Lung (tissue), 12 donors: ENCODE results near the gene MTUS2. TPM values are rescaled to one million over a fixed set of nuclear protein-coding genes. Genes with fewer than 3 reads are reported as not detected.

Experiments used
- ATAC-seq: fragments of 200-7000 bp; cut with Tn5 transposase; one replicate; pipeline ENCODE4 v1.9.1; 2020; ENCODE audit warnings: moderate number of reproducible peaks; ENCODE audit not compliant: insufficient read depth, low FRiP score
- DNase-seq, 3 donors: peaks; one replicate each; pipeline ENCODE4 v3.0.0-alpha.2; 2013 to 2017
- H3K27ac ChIP-seq, 2 donors: one replicate each; pipeline ENCODE4 v1.5.1; 2013; ENCODE audit warnings: mild to moderate bottlenecking in 2 of 2, moderate library complexity in 2 of 2, control low read depth in 1 of 2, inconsistent platforms in 1 of 2, low read depth in 1 of 2, low read length in 1 of 2
- H3K27me3 ChIP-seq, 3 donors: one replicate each; pipeline ENCODE4 v1.5.1; 2013; ENCODE audit warnings: low read length in 2 of 3; ENCODE audit not compliant: control insufficient read depth in 3 of 3, insufficient read depth in 3 of 3
- H3K36me3 ChIP-seq, 4 donors: one replicate each; pipeline ENCODE4 v1.5.1; 2013; ENCODE audit warnings: low read length in 4 of 4, mild to moderate bottlenecking in 1 of 4, moderate library complexity in 1 of 4; ENCODE audit not compliant: control insufficient read depth in 4 of 4, insufficient read depth in 4 of 4
- H3K4me1 ChIP-seq, 5 donors: one replicate each; pipeline ENCODE4 v1.5.1; 2013; ENCODE audit warnings: low read length in 5 of 5, mild to moderate bottlenecking in 2 of 5, moderate library complexity in 1 of 5; ENCODE audit not compliant: control insufficient read depth in 5 of 5, insufficient read depth in 5 of 5
- H3K4me3 ChIP-seq: one replicate; pipeline ENCODE4 v1.5.1; 2013; ENCODE audit warnings: mild to moderate bottlenecking, control low read depth, moderate library complexity
- H3K9ac ChIP-seq, 2 donors: one replicate each; pipeline ENCODE4 v1.5.1; 2013; ENCODE audit warnings: low read length in 2 of 2, control low read depth in 1 of 2; ENCODE audit not compliant: insufficient read depth in 1 of 2
- H3K9me3 ChIP-seq, 4 donors: one replicate each; pipeline ENCODE4 v1.5.1; 2013; ENCODE audit warnings: low read length in 3 of 4, mild to moderate bottlenecking in 1 of 4, moderate library complexity in 1 of 4; ENCODE audit not compliant: control insufficient read depth in 4 of 4, insufficient read depth in 3 of 4
- CTCF ChIP-seq: IDR thresholded peaks from 2 replicates; pipeline ENCODE4 v1.5.1; 2012; ENCODE audit warnings: mild to moderate bottlenecking; ENCODE audit errors: control extremely low read depth, extremely low read depth
- WGBS, 2 donors: extraction: QIAGEN DNeasy Blood & Tissue Kit; methylation state at CpG; one replicate each; pipeline ENCODE4 v1.1.7; 2013; 5-methylcytosine and 5-hydroxymethylcytosine counted together
- polyA plus RNA-seq, 2 donors: library from polyadenylated mRNA; stranded (reverse); fragments of 200-250 nt; gene quantifications; one replicate each; pipeline ENCODE4 v1.2.1, GENCODE V29; 2013
- total RNA-seq, 2 donors: library from RNA; depleted of rRNA in 1 of 2; stranded (reverse); fragments of >200 nt in 1 of 2; gene quantifications; one replicate each; pipeline ENCODE4 v1.2.1, GENCODE V29; 2014 to 2021
- donor health status: control.
- donor health status: control.
- donor health status: Bipolar disorder and iron deficiency.
- donor health status: healthy.
- donor health status: DM: yes; HTN: yes; CAD: no.

MTUS2 gene
- total and polyA plus RNA-seq, 4 donors: 0.03 to 0.54 (median 0.08) TPM

DNA sequence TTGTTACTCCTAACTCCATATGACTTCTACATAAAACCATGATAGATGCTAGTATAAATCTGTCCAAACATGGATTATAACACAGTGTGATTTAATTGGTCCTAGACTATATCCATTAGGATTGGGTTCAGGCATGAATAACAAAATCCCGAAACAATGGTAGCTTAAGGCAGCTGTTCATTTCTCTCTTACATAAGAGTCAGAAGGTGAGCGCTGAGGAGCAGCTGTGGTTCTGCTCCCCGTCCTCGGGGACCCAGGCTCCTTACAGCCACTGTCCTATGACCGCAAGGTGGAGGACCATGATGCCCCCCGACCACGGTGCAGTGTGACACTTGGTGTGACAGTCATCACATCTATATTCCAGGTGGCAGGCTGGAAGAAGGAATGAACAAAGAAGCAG, 629.6 kb downstream of the MTUS2 start:
- 85 to 93% methylated on average over 7 of the region's 7 CpGs for WGBS, 2 donors
- Histone ChIP-seq H3K27me3 (no peaks in the 10 kb centered on the region), H3K36me3 (no peaks in the 10 kb centered on the region), H3K9me3 (no peaks in the 10 kb centered on the region), H3K4me3 (no peak overlapping the region), H3K9ac (no peak overlapping the region), H3K4me1 (peaks cover 0 to 3% (median 0%) of the 10 kb centered on the region in 5 donors), H3K27ac (no peak overlapping the region)
- no peak for DNase-seq
- TF ChIP-seq CTCF: no peak
- no peak for ATAC-seq

- no peaks in the 10 kb centered on the region for H3K9me3 ChIP-seq
- 80 to 99% methylated on average over 2 of the region's 2 CpGs for WGBS, 2 donors
- peaks cover 0 to 3% (median 0%) of the 10 kb centered on the region in 5 donors for H3K4me1 ChIP-seq
- H3K9ac ChIP-seq: no peak overlapping the region
- H3K27ac ChIP-seq: no peak overlapping the region
- no peak for TF ChIP-seq CTCF
- DNase-seq: no peak
- no peak for ATAC-seq
- no peaks in the 10 kb centered on the region for H3K27me3 ChIP-seq
- no peaks in the 10 kb centered on the region for H3K36me3 ChIP-seq
- H3K4me3 ChIP-seq: no peak overlapping the region
Observed at GRCh38 chr13:29451976-29452375, 631.8 kb downstream of the MTUS2 start.

- no peaks in the 10 kb centered on the region for H3K27me3 ChIP-seq
- H3K4me3 ChIP-seq: no peak overlapping the region
- no peak overlapping the region for H3K9ac ChIP-seq
- H3K4me1 ChIP-seq: peaks cover 0 to 3% (median 0%) of the 10 kb centered on the region in 5 donors
- H3K27ac ChIP-seq: no peak overlapping the region
- no peaks in the 10 kb centered on the region for H3K36me3 ChIP-seq
- 70 to 85% methylated on average over 4 of the region's 4 CpGs for WGBS, 2 donors
- no peak for DNase-seq
- TF ChIP-seq CTCF: no peak
- no peak for ATAC-seq
- H3K9me3 ChIP-seq: no peaks in the 10 kb centered on the region
Observed at GRCh38 chr13:29452773-29453616, 632.9 kb downstream of the MTUS2 start.

GRCh38 chr13:29453617-29454011, 633.5 kb downstream of the MTUS2 start:
- Histone ChIP-seq H3K36me3 (no peaks in the 10 kb centered on the region), H3K27me3 (no peaks in the 10 kb centered on the region), H3K4me3 (no peak overlapping the region), H3K9ac (no peak overlapping the region), H3K27ac (no peak overlapping the region), H3K9me3 (no peaks in the 10 kb centered on the region), H3K4me1 (peaks cover 0 to 3% (median 0%) of the 10 kb centered on the region in 5 donors)
- TF ChIP-seq CTCF: no peak
- DNase-seq: no peak
- no peak for ATAC-seq
- 78 to 95% methylated on average over 1 of the region's 1 CpG for WGBS, 2 donors
